ENCODE results near the gene SH3PXD2B. TPM values are rescaled to one million over a fixed set of nuclear protein-coding genes. Genes with fewer than 3 reads are reported as not detected.
"Not testable (repeated sequence)": the region's sequence is repeated elsewhere in the genome, so short reads cannot be mapped to it uniquely, and the experiment has no call there.

Gene SH3PXD2B
- total RNA-seq, 1 donor from 2014 or later: 0.16 TPM

DNA sequence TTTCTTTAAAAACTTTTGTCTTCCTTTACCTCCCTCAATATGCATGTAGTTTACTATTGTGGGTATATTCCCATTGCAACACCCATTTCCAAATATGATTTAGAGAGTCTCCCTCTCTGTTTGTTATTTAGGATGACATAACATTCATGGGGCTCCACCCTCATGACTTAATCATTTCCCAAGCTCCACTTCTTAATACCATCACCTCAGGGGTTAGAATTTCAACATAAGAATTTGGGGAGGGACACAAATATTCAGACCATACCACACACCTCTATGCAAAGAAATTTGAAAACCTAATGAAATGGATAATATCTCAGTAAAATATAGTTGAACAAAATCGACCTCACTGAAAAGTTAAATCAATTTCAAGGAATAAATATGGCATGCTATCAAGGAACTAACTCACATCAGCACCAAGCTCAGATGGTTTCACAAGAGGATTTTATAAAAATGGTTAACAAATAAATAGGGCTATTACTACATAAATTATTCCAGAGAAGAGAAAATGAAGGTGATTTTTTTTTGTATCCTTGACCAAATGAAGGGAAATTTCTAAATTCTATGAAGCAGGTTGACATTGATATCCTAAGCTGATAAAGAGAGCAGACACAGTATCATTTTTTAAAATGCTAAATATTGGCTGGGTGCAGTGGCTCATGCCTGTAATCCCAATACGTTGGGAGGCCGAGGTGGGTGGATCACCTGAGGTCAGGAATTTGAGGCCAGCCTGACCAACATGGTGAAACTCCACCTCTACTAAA lies 150.6 kb downstream of the SH3PXD2B start:
- Mint-ChIP-seq H3K27me3 (peaks cover 12% of the 10 kb centered on the region), H3K4me3 (no peak overlapping the region), H3K9me3 (no peaks in the 10 kb centered on the region), H3K27ac (no peak overlapping the region), H3K36me3 (ENCODE audit: low read depth) (no peaks in the 10 kb centered on the region), H3K4me1 (no peaks in the 10 kb centered on the region)
- DNase-seq: no peak
- intact Hi-C loops (cut with micrococcal nuclease): no loop called here

DNA sequence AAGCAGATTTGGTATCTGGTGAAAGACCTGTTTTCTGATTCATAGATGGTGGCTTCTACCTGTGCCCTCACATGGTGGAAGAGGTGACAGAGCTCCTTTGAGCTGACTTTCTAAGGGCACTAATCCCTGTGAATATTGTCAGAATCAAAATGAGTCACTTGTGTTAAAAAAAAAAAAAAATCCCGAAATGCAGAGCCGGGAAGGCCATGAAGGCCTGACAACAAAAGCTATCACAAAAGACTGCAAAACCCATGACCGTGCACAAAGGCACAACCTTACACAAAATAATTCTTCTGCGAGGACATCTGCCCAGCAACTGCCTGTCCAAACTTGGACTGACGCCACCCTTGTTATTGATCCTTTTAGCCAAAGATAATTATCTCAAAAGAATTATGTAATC lies 151.2 kb downstream of the SH3PXD2B start:
- Mint-ChIP-seq H3K36me3 (ENCODE audit: low read depth) (no peaks in the 10 kb centered on the region), H3K27me3 (peaks cover 12% of the 10 kb centered on the region), H3K4me3 (no peak overlapping the region), H3K9me3 (no peaks in the 10 kb centered on the region), H3K4me1 (no peaks in the 10 kb centered on the region), H3K27ac (no peak overlapping the region)
- no peak for DNase-seq
- intact Hi-C loops (cut with micrococcal nuclease): no loop called here

DNA sequence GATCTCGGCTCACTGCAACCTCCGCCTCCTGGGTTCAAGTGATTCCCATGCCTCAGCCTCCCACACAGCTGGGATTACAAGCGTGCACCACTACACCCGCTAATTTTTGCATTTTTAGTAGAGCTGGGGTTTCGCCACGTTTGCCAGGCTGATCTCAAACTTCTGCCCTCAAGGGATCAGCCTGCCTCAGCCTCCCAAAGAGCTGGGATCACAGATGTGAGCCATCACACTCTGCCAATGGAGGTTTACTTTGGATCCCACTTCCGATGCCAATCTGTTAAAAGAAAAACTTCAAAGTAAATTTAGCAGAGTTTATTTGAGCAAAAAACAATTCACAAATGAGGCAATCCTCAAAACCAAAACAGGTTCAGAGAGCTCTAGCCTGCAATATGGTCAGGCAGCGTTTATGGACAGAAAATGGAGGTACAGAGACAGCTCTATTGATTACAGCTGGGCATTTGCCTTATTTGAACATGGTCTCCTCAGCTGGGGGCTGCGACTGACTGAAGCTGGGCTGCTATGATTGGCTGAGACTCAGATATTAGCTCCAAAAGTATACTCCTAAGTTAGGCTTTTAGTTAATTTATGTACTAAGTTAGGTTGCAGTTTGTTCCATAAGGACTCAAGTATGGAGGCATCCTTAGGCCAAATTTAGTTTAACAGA lies 152.1 kb downstream of the SH3PXD2B start:
- intact Hi-C loops (cut with micrococcal nuclease): no loop called here
- Mint-ChIP-seq H3K9me3 (no peaks in the 10 kb centered on the region), H3K27ac (no peak overlapping the region), H3K27me3 (peaks cover 10% of the 10 kb centered on the region), H3K4me3 (no peak overlapping the region), H3K4me1 (no peaks in the 10 kb centered on the region), H3K36me3 (ENCODE audit: low read depth) (no peaks in the 10 kb centered on the region)
- no peak for DNase-seq

DNA sequence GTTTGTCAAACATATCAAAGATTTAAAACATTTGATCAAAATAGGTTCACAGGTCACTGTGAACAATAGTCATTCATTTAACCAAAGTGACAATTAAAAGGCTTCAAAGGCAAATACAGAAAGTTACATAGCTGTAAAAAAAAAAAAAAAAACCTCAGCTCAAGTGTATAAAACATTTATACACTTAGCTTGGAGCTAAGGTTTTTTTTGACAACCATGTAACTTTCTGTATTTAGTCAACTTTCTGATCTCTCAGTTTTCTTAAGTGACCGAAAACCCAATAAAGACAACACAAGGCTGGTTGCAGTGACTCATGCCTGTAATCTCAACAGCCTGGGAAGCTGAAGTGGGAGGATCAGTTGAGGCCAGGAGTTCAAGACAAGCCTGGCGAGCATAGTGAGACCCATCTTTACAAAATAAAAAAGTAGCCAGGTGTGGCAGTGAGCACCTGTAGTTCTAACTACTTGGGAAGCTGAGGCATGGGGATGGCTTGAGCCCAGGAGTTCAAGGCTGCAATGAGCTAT lies 154.3 kb downstream of the SH3PXD2B start:
- H3K4me1 Mint-ChIP-seq: no peaks in the 10 kb centered on the region
- intact Hi-C loops (cut with micrococcal nuclease): loop anchor here (10.0 kb wide), 2 partner anchors 395 to 885 kb away; partner anchors contain the start of gene FGF18
- DNase-seq: no peak
- H3K4me3 Mint-ChIP-seq: no peak overlapping the region
- no peak overlapping the region for H3K27ac Mint-ChIP-seq
- H3K36me3 Mint-ChIP-seq (ENCODE audit: low read depth): no peaks in the 10 kb centered on the region
- H3K9me3 Mint-ChIP-seq: no peaks in the 10 kb centered on the region
- H3K27me3 Mint-ChIP-seq: peaks cover 12% of the 10 kb centered on the region

GRCh38 chr5:172294831-172295230 lies 159.5 kb downstream of the SH3PXD2B start:
- no peak overlapping the region for H3K27ac Mint-ChIP-seq
- H3K4me3 Mint-ChIP-seq: no peak overlapping the region
- H3K9me3 Mint-ChIP-seq: no peaks in the 10 kb centered on the region
- no peak for DNase-seq
- H3K36me3 Mint-ChIP-seq (ENCODE audit: low read depth): no peaks in the 10 kb centered on the region
- intact Hi-C loops (cut with micrococcal nuclease): loop anchor here (10.0 kb wide), 2 partner anchors 400 to 880 kb away; partner anchors contain the start of gene FGF18
- H3K27me3 Mint-ChIP-seq: peaks cover 10% of the 10 kb centered on the region
- H3K4me1 Mint-ChIP-seq: peaks cover 3% of the 10 kb centered on the region

DNA sequence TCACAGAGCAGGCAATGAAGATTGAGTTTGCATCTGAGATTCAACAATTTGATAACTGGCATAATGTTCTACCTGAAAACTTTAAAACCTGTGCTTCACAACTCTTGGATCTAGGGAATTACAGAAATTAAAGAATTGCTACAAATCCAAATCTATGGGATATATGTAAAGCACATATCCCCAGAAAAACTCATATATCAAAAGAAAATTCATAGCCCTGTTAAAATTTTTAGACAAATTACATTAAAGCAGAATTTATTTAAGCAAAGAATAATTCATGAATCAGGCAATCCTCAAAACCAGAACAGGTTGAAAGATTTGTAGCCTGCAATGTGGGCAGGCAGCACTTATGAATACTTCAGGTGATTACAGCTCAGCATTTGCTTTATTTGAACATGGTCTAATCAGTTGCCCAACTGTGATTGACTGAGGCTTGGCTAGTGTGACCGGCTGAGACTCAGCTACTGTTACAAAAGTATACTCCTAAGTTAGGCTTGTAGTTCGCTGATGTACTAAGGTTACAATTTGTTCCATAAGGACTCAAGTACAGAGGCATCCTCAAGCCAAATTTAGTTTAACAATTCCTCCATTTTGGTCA lies 160.5 kb downstream of the SH3PXD2B start:
- Mint-ChIP-seq H3K4me3 (no peak overlapping the region), H3K9me3 (no peaks in the 10 kb centered on the region), H3K27me3 (peaks cover 10% of the 10 kb centered on the region), H3K4me1 (peaks cover 3% of the 10 kb centered on the region), H3K36me3 (ENCODE audit: low read depth) (no peaks in the 10 kb centered on the region), H3K27ac (no peak overlapping the region)
- intact Hi-C loops (cut with micrococcal nuclease): loop anchor here (1.0 to 10.0 kb wide), 4 partner anchors 10 to 879 kb away; partner anchors contain the start of gene FGF18
- no peak for DNase-seq

DNA sequence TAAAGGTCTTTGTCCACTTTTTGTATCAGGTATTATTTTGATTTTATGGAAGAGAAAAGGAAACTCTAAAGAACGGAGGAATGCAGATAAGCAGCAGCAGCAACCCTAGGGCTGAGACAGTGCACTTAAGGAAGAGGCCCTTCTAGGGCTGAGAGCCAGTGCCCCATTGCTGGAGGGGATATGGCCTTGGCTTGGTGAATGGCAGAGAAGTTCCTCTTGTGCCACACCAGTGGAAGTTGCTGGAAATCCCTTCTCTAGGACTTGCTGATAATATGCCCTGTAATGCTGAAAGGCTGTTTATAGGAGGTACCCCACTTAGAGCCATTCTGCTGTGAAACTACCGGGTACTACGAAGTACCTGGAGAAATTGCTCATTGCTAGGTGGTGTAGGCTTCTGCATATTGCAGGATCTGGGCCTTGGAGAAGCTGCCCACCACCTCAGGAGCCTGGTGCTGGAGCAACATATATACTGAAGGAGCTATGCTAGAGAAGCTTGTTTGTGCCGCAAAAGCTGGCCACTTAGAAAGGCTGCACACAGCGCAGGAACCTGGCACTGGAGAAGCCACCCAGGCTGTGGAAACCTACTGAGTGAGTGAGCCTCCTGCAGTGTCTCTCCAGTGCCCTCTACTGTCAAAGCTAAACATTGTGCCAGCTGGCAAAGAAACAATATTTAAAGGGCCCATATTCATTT lies 161.1 kb downstream of the SH3PXD2B start:
- Mint-ChIP-seq H3K27me3 (peaks cover 10% of the 10 kb centered on the region), H3K4me1 (peaks cover 3% of the 10 kb centered on the region), H3K4me3 (no peak overlapping the region), H3K27ac (no peak overlapping the region), H3K36me3 (ENCODE audit: low read depth) (no peaks in the 10 kb centered on the region), H3K9me3 (no peaks in the 10 kb centered on the region)
- DNase-seq: peak; percentile 89
- intact Hi-C loops (cut with micrococcal nuclease): loop anchor here (1.0 to 10.0 kb wide), 4 partner anchors 9 to 878 kb away; partner anchors contain the start of gene FGF18

DNA sequence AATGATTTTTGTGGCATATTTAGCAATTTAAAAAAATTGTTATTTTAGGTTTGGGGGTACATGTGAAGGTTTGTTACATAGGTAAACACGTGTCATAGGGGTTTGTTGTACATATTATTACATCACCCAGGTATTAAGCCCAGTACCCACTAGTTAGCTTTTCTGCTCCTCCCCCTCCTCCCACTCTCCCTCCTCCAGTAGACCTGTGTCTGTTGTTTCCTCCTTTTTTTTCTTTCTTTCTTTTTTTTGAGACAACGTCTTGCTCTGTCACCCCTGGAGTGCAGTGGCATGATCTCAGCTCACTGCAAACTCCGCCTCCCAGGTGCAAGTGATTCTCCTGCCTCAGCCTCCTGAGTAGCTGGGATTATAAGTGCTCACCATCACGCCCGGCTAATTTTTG lies 162.5 kb downstream of the SH3PXD2B start:
- H3K27ac Mint-ChIP-seq; DNase-seq; H3K36me3 Mint-ChIP-seq (ENCODE audit: low read depth); H3K9me3 Mint-ChIP-seq; H3K4me1 Mint-ChIP-seq; H3K4me3 Mint-ChIP-seq: not testable (repeated sequence)
- H3K27me3 Mint-ChIP-seq: peaks cover 15% of the 10 kb centered on the region
- intact Hi-C loops (cut with micrococcal nuclease): loop anchor here (10.0 kb wide), 2 partner anchors 403 to 877 kb away; partner anchors contain the start of gene FGF18

DNA sequence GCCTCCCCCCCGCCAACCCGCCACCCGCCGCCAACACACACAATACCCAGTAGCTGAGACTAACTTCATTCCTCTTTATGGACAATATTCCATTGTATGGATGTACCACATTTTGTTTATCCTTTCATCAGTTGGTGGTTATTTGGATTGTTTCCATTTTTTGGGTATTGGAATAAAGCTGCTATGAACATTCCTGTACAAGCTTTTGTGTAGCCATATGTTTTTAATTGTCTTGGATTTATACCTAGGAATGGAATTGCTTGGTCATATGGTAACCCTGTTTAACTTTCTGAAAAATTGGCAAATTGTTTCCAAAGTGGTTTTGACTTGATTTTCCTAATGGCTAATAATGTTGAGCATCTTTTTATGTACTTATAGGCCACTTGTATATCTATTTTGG lies 165.9 kb downstream of the SH3PXD2B start:
- H3K9me3 Mint-ChIP-seq: no peaks in the 10 kb centered on the region
- H3K4me1 Mint-ChIP-seq: peaks cover 11% of the 10 kb centered on the region
- no peak overlapping the region for H3K4me3 Mint-ChIP-seq
- no peak for DNase-seq
- intact Hi-C loops (cut with micrococcal nuclease): loop anchor here (10.0 kb wide), 1 partner anchor 766 kb away; the partner anchor contains the start of gene CREBRF
- peaks cover 20% of the 10 kb centered on the region for H3K27me3 Mint-ChIP-seq
- H3K36me3 Mint-ChIP-seq (ENCODE audit: low read depth): no peaks in the 10 kb centered on the region
- no peak overlapping the region for H3K27ac Mint-ChIP-seq

DNA sequence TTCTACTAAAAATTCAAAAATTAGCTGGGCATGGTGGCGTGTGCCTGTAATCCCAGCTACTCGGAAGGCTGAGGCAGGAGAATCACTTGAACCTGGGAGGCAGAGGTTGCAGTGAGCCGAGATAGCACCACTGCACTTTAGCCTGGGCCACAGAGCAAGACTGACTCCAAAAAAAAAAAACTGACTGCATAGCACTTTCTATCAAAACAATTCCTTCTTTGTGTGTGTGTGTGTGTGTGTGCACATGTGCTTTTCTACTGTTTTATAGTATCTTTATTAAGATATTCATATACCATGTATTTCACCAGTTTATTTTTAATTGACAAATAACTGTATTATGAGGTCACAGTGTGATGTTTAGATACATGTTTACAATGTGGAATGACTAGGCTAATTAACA lies 167.2 kb downstream of the SH3PXD2B start:
- not testable (repeated sequence) for H3K9me3 Mint-ChIP-seq; H3K4me3 Mint-ChIP-seq; H3K36me3 Mint-ChIP-seq (ENCODE audit: low read depth); DNase-seq; H3K27ac Mint-ChIP-seq
- intact Hi-C loops (cut with micrococcal nuclease): loop anchor here (10.0 kb wide), 1 partner anchor 768 kb away; the partner anchor contains the start of gene CREBRF
- H3K27me3 Mint-ChIP-seq: peaks cover 21% of the 10 kb centered on the region
- H3K4me1 Mint-ChIP-seq: peaks cover 16% of the 10 kb centered on the region

- intact Hi-C loops (cut with micrococcal nuclease): loop anchor here (2.0 to 10.0 kb wide), 3 partner anchors 171 to 769 kb away; partner anchors contain the start of genes CREBRF and FBXW11
- H3K27me3 Mint-ChIP-seq: peaks cover 25% of the 10 kb centered on the region
- H3K27ac Mint-ChIP-seq: no peak overlapping the region
- H3K4me3 Mint-ChIP-seq: peak overlapping the region; percentile 88
- H3K4me1 Mint-ChIP-seq: peaks cover 23% of the 10 kb centered on the region
- no peaks in the 10 kb centered on the region for H3K36me3 Mint-ChIP-seq (ENCODE audit: low read depth)
- DNase-seq: no peak
- H3K9me3 Mint-ChIP-seq: no peaks in the 10 kb centered on the region
These were observed 168.8 kb downstream of the SH3PXD2B start for GRCh38 chr5:172285226-172286143.

- H3K27me3 Mint-ChIP-seq: peaks cover 25% of the 10 kb centered on the region
- H3K9me3 Mint-ChIP-seq: no peaks in the 10 kb centered on the region
- peak overlapping the region; percentile 88 for H3K4me3 Mint-ChIP-seq
- peaks cover 23% of the 10 kb centered on the region for H3K4me1 Mint-ChIP-seq
- no peak for DNase-seq
- H3K27ac Mint-ChIP-seq: peak overlapping the region; percentile 78
- intact Hi-C loops (cut with micrococcal nuclease): loop anchor here (1.0 to 10.0 kb wide), 5 partner anchors 9 to 770 kb away; partner anchors contain the start of genes CREBRF and FBXW11
- H3K36me3 Mint-ChIP-seq (ENCODE audit: low read depth): no peaks in the 10 kb centered on the region
These were observed 169.7 kb downstream of the SH3PXD2B start for GRCh38 chr5:172284611-172284980.
